Activated T-cell treated with anti-CD3 and anti-CD28 coated beads, Interleukin-2, amount 50 U/mL, for 48 hours (primary cell): ENCODE results near the gene VHLL.

Source experiments
- DNase-seq, 2 experiments: peaks; one replicate each; pipeline ENCODE4 v3.0.0-alpha.2; 2020

VHLL gene

DNA sequence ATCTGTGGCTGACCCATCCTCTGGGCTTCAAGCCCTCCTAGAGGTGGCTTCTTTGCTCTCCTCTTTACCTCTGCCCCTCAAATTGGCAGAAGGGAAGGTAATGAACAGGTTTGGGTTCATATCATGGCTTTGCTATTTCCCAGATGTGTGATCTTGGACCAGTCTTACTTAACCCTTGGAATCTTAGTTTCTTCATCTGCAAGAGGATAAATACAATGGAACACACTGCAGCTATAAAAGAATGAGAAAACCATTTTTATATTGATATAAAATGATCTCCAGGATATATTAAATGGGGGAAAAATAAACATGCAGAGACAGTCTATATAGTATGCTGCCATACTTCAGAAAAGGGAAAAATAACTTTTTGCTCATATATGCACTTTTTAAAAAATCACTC lies 9.2 kb downstream of the VHLL start:
- no peak for DNase-seq

DNA sequence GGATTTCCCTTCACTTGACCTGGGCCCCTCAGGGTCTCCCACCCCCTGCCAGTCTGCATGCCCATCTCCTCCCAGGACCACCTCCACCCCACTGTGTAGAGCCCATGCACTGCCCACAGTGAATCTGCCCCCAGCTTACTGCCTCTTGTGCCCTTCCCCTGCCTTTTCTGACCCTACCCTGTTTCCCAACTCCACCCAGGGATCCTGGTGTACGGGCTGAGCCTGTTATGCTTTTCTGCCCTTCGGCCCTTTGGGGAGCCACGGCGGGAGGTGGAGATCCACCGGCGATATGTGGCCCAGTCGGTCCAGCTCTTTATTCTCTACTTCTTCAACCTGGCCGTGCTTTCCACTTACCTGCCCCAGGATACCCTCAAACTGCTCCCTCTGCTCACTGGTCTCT lies 13.0 kb downstream of the VHLL start:
- no peak for DNase-seq

GRCh38 chr1:156285437-156285836 lies 13.7 kb downstream of the VHLL start:
- DNase-seq = no peak

- DNase-seq = no peak
These were observed 14.3 kb downstream of the VHLL start for GRCh38 chr1:156284757-156285156.

- no peak for DNase-seq
These were observed 15.0 kb downstream of the VHLL start, which contains the start of gene TMEM79 for GRCh38 chr1:156284112-156284511. TSS of gene TMEM79 (plus strand) at chr1:156284325. CDS start at chr1:156285227, 902 bp downstream.

DNA sequence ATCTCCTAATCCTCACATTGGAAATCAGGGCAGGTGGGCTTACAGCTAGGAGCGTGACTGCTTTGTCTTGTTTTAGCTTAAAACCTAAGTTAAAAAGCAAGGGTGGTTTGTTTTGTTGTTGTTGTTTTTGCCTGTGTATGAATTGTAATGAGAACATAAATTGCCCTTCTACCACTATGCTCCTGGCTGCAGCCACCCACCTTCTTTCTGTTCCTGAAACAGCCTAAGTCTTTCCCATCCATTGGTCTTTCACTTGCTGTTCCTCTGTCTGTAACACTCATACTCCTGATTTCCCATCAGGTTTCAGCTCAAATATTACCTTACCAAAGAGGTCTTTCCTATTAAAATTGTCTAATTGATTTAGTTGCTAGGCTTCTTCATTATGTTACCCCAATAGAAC lies 15.6 kb downstream of the VHLL start:
- no peak for DNase-seq

DNA sequence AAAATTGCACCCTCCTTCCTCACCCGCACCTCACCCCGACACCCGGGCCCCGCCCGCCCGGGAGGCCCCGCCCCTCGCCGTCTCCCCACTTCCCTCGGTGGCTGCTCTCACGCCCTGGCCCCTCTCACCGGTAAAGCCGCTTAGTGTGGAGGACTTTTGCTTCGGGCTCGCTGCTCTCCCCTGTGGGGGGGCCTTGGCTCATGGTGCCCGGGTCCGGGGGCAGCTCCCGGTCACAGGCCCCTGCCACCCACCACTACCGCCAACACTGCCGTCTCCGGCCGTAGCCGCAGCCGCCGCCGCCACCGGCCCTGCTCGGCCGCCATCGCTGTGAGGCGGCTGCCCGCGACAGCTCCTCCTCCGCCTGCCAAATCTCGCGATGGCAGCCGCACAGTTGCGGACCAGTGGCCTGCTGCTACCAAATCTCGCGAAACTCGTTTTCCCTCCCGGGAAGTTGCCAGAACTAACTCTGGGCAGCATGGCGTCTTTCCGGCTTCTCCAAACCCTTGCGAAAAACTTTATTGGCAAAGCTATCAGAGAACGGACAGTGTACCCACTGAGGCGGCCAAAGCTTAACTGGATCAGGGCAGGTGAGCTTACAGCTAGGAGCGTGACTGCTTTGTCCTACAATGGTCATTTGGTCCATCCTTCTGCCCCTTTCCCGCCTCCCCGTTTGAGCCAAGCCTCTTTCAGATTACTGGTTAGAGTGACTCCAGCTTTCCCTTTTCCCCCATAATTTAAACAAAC lies 16.5 kb downstream of the VHLL start, which contains the start of gene SMG5:
Gene SMG5, minus strand, starts transcription at position 347 of the 744 bp plus-strand sequence. Its CDS starts 145 bp downstream, at position 202.
- DNase-seq = peak; percentile 93 to 97

GRCh38 chr1:156281693-156282478 lies 17.2 kb downstream of the VHLL start:
- DNase-seq = peak; percentile 58 to 59

DNA sequence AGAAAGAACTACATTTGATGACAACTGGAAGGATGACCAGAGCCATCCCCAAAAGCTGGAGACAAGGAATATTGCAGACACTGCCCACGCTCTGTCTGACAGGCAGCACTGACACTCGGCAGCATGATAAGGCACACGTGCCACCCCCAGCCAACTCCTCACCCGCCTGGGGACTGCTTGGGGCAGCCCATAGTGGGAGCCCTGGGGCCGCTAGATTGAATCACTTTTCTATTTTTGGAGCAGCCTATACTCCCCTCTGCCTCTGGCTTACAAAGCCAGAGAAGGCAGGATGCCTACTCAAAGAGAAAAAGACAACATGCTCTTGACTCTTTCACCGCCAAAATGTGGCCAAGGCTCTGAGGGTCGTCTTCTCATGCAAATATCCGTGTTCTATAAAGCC lies 17.8 kb downstream of the VHLL start:
- DNase-seq = peak; percentile 73 to 76

- DNase-seq = no peak
These were observed 19.3 kb downstream of the VHLL start for GRCh38 chr1:156279837-156280236.

GRCh38 chr1:156276966-156277381 lies 22.1 kb downstream of the VHLL start:
- DNase-seq = no peak

GRCh38 chr1:156276532-156276931 lies 22.6 kb downstream of the VHLL start:
- DNase-seq = no peak

- no peak for DNase-seq
These were observed 28.8 kb downstream of the VHLL start for GRCh38 chr1:156270314-156270713.

GRCh38 chr1:156268336-156268735 lies 30.8 kb downstream of the VHLL start:
- DNase-seq = no peak

- DNase-seq = no peak
These were observed 33.1 kb downstream of the VHLL start for GRCh38 chr1:156266051-156266450.

- DNase-seq = no peak
These were observed 35.8 kb downstream of the VHLL start for GRCh38 chr1:156263288-156263655.

DNA sequence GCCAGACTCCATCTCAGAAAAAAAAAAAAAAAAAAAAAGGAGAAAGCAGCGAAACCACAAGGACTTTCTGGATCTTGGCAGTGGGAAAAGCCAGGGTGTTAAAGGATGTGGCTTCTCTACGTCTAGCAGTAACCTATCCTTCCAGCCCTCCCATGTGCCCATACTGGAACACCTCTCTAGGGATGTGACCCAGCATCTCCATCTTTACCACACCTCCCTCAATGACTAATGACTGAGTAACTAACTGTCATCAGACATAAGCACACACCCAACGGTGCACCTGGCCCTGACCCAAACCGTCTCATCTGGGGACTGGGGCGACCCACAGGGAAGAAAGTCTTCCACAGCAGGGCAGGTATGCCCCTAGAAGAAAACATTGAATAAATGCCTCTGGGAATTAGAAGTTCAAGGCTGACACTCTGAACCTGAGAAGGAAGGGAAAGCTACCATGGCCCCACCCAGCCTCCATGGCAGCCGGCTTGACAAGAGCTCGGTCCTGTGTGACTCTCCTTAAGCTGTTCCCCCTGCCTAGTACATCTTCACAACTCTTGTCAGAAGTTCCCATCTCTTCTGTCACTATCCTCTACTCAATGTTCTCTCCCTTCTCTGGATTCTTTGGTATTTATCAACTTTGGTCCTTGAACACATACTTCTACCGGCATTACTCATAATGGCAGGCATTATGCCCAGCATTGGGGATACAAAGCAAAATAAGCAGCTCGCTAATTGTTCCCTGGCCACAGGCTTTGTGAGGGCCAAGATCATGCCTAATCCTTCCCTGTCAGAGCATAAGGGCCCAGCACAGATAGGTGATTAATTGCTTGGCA lies 36.4 kb downstream of the VHLL start:
- DNase-seq = peak in 1 of 2 experiments; percentile 43

DNA sequence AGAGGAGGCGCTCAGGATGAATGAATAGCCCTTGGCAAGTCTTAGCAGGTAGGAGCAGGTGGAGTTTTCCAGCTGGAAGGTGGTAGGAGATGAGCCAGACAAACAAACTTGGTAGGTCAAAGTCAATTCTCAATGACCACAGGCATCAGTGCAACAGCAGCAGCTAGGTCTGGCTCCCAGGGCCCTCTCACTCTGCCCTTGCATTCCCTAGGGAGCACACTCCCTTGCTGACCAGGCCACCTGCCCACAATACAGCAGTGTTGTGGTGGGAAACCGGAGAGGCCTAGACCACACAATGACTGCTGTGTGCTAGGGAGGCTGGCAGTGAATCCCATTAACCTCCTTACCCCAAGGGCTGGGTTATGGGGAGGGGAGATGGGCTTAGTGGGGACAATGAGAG lies 38.2 kb downstream of the VHLL start:
- no peak for DNase-seq

DNA sequence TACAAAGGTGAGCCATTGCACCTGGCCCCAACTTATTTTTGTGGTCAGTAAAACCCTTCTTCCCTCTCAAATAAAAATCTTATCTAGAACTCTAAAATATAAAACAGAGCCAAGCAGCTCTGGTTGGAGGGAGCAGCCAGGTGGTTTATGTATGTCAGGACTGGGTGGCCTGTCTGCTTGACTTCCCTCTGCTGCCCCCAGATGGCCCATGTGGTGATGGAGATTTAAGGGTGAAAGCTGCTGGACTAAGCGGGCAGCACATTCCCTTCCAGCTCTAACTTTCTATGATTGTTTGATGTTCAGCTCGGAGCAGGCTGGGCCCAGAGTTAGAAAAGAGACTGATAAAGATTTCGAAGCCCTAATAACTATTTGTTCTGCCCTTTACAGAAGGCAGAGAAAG lies 39.3 kb downstream of the VHLL start:
- DNase-seq = no peak

- no peak for DNase-seq
These were observed 40.2 kb downstream of the VHLL start for GRCh38 chr1:156258859-156259258.

DNA sequence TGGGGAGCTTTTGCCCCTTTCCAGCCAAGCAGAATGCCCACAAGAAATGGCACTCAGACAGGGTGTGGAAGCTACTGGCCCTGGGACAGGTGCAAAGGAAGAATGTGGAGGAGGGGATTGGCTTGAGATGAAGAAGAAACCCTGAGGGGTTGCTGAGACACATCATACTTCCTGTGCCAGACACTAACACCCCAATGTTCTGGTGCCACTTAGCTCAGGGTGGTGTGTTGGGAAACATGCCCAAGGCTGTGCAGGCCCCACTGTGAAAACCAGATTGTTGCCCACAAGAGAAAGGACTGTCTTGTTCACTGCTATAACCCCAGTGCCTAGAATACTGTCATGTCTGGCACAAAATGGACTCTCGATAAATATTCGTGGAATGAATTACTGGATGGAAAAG lies 41.4 kb downstream of the VHLL start:
- no peak for DNase-seq

- no peak for DNase-seq
These were observed 45.5 kb downstream of the VHLL start for GRCh38 chr1:156253634-156254033.

GRCh38 chr1:156251527-156251926 lies 47.6 kb downstream of the VHLL start:
- no peak for DNase-seq
